ENCODE measurements around the gene ADGRL3.
"Not testable (repeated sequence)": the region's sequence is repeated elsewhere in the genome, so short reads cannot be mapped to it uniquely, and the experiment has no call there.

ADGRL3 gene

GRCh38 chr4:61373901-61374440 lies 173.8 kb downstream of the ADGRL3 start:
- DNase-seq = no peak

- DNase-seq = no peak
These were observed 174.3 kb downstream of the ADGRL3 start for GRCh38 chr4:61374447-61374891.

GRCh38 chr4:61375301-61375700 lies 175.2 kb downstream of the ADGRL3 start:
- no peak for DNase-seq

GRCh38 chr4:61376301-61376700 lies 176.2 kb downstream of the ADGRL3 start:
- DNase-seq = no peak

GRCh38 chr4:61379406-61379805 lies 179.3 kb downstream of the ADGRL3 start:
- no peak for DNase-seq

GRCh38 chr4:61380865-61381264 lies 180.7 kb downstream of the ADGRL3 start:
- no peak for DNase-seq

GRCh38 chr4:61385256-61385655 lies 185.1 kb downstream of the ADGRL3 start:
- no peak for DNase-seq

GRCh38 chr4:61387372-61387771 lies 187.2 kb downstream of the ADGRL3 start:
- DNase-seq = not testable (repeated sequence)

- no peak for DNase-seq
These were observed 189.5 kb downstream of the ADGRL3 start for GRCh38 chr4:61389640-61390039.

GRCh38 chr4:61395754-61396153 lies 195.6 kb downstream of the ADGRL3 start:
- DNase-seq = no peak

GRCh38 chr4:61397174-61397573 lies 197.0 kb downstream of the ADGRL3 start:
- DNase-seq = no peak

GRCh38 chr4:61400439-61401038 lies 200.4 kb downstream of the ADGRL3 start:
- no peak for DNase-seq

GRCh38 chr4:61401771-61402170 lies 201.6 kb downstream of the ADGRL3 start:
- DNase-seq = no peak

GRCh38 chr4:61405307-61405706 lies 205.2 kb downstream of the ADGRL3 start:
- no peak for DNase-seq

- DNase-seq = no peak
These were observed 206.6 kb downstream of the ADGRL3 start for GRCh38 chr4:61406677-61407076.

GRCh38 chr4:61407642-61408618 lies 207.8 kb downstream of the ADGRL3 start:
- DNase-seq = no peak

- no peak for DNase-seq
These were observed 208.7 kb downstream of the ADGRL3 start for GRCh38 chr4:61408861-61409260.

- no peak for DNase-seq
These were observed 211.1 kb downstream of the ADGRL3 start for GRCh38 chr4:61411241-61411640.

GRCh38 chr4:61425315-61425714 lies 225.2 kb downstream of the ADGRL3 start:
- DNase-seq = no peak

GRCh38 chr4:61426229-61426628 lies 226.1 kb downstream of the ADGRL3 start:
- DNase-seq = no peak

GRCh38 chr4:61427099-61427817 lies 227.1 kb downstream of the ADGRL3 start:
- DNase-seq = no peak

- DNase-seq = no peak
These were observed 227.8 kb downstream of the ADGRL3 start for GRCh38 chr4:61427818-61428495.

- no peak for DNase-seq
These were observed 228.8 kb downstream of the ADGRL3 start for GRCh38 chr4:61428950-61429349.
